Left lobe of liver (tissue), 2 donors: ENCODE data around the gene DARS2. TPM values are rescaled to one million over a fixed set of nuclear protein-coding genes. Genes with fewer than 3 reads are reported as not detected.

Source experiments
- ATAC-seq: fragments of 200-7000 bp; cut with Tn5 transposase; one replicate; pipeline ENCODE4 v1.9.1; 2020; ENCODE audit warnings: mild to moderate bottlenecking, moderate library complexity
- DNase-seq: peaks from one replicate; pipeline ENCODE4 v3.0.0-alpha.2; 2020; ENCODE audit warnings: low spot score
- total RNA-seq: library from RNA; stranded (reverse); gene quantifications from one replicate; pipeline ENCODE4 v1.2.1, GENCODE V29; 2021
- donor health status: DM: no; HTN: no; CAD: no; lungs with moderate emphysema.
- donor health status: DM: no; HTN: yes; CAD: no.

The DARS2 gene
- total RNA-seq, 1 donor from 2014 or later = 11.1 TPM

DNA sequence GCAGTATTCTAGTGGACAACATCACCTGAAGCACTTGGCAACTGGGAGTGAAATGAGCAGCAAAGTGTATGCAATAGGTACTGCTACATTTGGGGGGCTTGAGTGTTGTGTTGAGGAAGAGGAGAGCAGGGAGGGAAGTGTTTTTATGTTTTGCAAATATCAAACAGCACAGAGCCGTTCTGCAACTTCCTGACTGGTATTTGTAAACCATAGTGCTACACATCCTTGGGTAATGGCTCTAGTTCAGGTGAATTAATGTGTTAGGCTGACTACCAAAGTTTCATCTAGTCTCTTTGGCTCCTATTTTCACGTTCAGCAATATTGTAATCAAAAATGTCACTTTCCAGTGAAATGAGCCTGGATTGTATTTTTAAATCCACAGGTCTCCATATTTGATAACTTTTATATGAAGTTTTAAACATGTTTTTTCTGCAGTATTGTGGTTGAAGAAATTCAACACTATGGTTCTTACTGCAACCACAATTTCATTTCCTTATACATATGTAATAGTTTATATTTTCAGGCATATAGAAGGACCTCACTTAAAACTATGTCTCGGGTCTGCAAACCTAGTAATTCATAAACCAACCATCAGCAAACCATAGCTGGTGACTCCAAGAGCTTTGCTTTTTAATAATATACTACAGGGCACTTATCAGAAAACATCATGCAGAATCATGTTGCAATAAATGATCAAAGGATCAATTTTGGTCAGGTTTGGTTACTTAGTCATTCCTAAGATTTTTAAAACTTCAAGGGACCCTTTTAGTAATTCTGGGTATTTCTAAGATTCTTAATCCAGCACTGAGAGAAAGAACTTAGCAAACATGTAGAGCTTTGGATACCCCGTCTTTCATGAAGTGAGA is 62.5 kb downstream of the DARS2 start:
- DNase-seq (no peak), ATAC-seq (no peak)

DNA sequence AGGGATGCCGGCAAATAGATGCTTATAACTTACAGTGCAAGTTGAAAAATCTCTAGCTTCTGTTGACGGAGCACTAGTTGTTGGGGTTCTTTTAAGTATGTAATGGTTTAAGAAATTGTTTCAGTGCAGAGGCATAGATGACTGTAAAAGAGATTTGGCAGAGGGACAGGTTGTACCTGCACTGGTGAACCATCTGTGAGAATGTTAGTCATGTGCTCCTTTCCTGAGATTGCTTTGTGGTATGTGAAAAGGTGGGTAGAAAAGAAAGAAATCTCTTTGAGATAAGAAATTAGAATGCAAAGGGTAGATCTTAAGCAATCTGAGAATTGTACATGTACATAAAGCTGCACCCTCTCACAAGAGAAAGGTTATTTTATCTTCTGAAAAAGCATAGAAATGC is 63.2 kb downstream of the DARS2 start:
- DNase-seq (no peak), ATAC-seq (no peak)

DNA sequence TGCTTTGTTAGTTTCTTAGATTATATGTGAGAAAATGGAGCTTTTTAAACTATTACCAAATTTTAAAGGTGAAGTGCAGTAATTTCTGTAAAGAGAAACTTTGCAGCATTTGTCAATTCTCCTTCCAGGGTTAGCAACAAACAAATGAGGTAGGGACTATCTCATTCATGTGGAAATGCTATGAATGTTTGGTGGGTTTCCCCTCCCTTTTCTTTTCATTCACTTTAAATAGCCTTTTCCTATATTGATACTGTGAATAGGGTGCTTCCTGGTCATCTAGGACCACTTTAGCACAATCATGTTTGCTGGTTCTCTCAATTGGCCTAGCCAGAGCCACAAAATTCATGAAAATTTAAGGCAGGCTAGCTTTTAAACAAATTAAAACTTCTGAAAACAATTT is 64.3 kb downstream of the DARS2 start:
- DNase-seq (no peak), ATAC-seq (no peak)

DNA sequence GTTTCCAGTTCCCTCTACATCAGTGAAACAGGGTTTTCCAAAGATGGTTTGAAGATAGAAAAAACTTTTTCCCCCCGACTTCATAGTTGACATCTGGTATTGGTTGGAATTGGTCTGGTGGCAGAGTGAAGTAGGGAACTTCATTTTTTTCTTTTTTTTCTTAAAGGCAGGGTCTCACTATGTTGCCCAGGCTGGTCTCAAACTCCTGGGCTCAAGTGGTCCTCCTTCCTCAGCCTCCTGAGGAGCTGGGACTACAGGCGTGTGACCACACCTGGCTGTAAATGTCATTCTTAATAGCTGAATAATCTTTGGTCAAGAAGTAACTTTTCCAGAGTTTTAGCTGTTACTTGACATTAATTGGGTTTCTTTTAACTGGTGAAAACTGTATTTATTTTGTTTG is 65.4 kb downstream of the DARS2 start:
- DNase-seq (no peak), ATAC-seq (no peak)

GRCh38 chr1:173893611-173894010 is 69.1 kb downstream of the DARS2 start:
- no peak for DNase-seq
- no peak for ATAC-seq

DNA sequence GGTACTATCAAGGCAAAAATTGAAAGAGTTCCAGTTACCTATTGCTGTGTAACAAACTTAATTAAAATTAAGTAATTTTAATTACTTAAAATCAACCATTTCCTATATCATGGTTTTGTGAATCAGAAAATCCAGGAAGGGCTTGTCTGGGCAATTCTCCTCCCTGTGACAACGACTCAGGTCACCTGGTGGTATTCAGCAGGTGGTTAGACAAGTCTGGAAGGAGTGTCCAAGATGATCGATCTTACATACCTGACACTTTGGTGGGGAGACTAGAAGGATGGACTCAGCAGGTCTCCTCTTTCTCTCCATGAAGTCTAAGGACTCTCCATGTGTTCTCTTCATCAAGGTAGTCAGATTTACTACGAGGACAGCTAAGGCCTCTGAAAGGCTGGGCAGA is 69.7 kb downstream of the DARS2 start:
- DNase-seq (no peak), ATAC-seq (no peak)

DNA sequence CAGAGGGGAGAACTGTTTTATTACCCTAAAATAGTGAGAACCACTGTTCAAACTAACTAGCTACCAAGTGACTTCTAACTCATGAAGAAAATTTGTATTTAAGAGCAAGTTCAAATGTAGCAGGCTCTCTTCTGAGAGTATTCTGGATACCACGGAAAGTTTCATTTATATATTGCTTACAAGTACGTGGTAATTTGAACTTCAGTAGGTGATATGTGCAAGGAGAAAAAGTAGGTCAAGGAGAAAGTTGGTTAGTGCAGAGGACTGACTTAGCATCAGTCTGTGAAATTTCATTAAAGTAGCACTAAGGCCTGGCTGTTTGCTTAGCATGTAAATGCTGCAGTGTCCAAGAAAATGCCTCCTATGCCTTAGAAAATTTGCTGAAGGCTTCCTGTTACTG is 76.0 kb downstream of the DARS2 start:
- no peak for DNase-seq
- no peak for ATAC-seq

DNA sequence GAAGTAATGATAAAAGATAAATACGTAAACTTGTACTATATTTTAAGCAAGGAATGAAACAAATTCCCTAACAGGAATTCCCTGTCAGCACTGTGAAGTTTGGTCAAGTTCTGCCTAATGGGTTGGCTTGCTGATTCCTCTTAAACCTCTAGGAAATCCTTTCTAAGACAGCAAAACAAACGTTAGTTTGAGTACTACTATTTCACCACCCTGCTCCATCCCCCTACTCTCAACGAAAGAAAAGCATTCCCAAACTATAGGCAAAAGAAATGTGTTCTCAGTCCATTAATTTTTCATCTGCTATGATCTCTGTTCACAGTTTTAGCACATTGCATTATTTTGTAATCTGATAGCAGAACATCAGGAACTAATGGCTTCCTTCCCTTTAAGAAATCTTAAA is 76.5 kb downstream of the DARS2 start:
- ATAC-seq (no peak), DNase-seq (no peak)

DNA sequence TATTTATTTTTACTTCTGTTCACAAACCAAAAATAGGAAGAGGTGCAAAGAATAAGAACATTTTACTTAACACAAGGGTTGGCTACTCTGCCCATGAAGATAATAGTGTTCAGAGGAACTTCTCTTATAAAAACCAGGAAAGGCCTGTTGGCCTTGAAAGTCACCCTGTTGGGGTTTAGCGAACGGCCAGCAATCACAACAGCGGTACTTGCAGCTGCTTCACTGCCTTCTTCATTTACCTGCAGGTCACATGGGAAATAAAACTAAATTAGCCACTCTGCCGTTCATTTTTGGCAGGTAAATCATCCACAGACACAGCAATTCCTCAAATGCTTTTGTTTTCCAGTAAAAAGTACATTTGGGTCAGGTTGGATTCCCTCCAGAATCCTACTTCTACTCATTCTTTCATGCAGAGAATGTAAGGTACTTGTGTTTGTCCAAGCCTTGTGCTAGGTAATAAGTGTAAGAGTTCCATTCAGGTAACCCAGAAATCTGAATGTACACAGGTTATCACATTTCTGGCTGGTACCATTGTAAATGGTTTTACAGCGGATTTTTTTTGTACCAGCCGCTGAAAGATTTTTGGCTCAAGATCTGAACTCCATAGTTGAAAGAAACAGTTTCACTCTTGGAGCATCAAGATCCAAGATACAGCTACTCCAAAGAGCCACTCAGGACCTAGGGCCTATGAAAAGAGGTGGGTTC is 79.5 kb downstream of the DARS2 start:
- DNase-seq (no peak), ATAC-seq (no peak)

Other genes with a start within 250 kb of the DARS2 start
- gene SLC9C2, start 221.6 kb upstream of the DARS2 start, total RNA-seq = not detected
- gene TEX50, start 189.3 kb upstream of the DARS2 start, total RNA-seq = not detected
- not detected for gene ANKRD45, start 154.8 kb upstream of the DARS2 start, total RNA-seq
- gene KLHL20, start 109.7 kb upstream of the DARS2 start, total RNA-seq = 13.2 TPM
- gene CENPL, start 210 bp downstream of the DARS2 start, total RNA-seq = 1.1 TPM
- 52.0 TPM for gene GAS5, start 43.3 kb downstream of the DARS2 start, total RNA-seq
- 4.7 TPM for gene ZBTB37, start 43.7 kb downstream of the DARS2 start, total RNA-seq
- gene SERPINC1, start 92.7 kb downstream of the DARS2 start, total RNA-seq = 2,515 TPM
- gene RC3H1, start 197.7 kb downstream of the DARS2 start, total RNA-seq = 16.9 TPM